Esophagus squamous epithelium (tissue), 4 donors: ENCODE measurements around the gene CMTR1.

Source experiments
- CTCF ChIP-seq, 6 experiments: fragments of 450-650 bp in 4 of 6; fragments of 200-600 bp in 2 of 6; sonication (generic) in 2 of 6; IDR thresholded peaks; one replicate each; pipeline ENCODE4 v1.5.1; 2016 to 2019; ENCODE audit warnings: antibody characterized with exemption in 6 of 6, mild to moderate bottlenecking in 4 of 6, moderate library complexity in 4 of 6
- POLR2A ChIP-seq, 4 donors: fragments of 450-650 bp; IDR thresholded peaks; one replicate each; pipeline ENCODE4 v1.6.1; 2017; ENCODE audit warnings: antibody characterized with exemption in 4 of 4, mild to moderate bottlenecking in 4 of 4, moderate library complexity in 3 of 4

- TF ChIP-seq CTCF (IDR thresholded peaks at IDR 0.05) = no peak
- TF ChIP-seq POLR2A (IDR thresholded peaks at IDR 0.05) = peak in 1 of 4 donors; percentile 41
Observed at GRCh38 chr6:37516076-37516919, 83.3 kb downstream of the CMTR1 start.
